ENCODE results near the gene SWAP70. TPM values are rescaled to one million over a fixed set of nuclear protein-coding genes. Genes with fewer than 3 reads are reported as not detected.

SWAP70 gene
- total RNA-seq, 1 donor from 2014 or later: 39.7 TPM

GRCh38 chr11:9677951-9678350, 14.1 kb downstream of the SWAP70 start:
- Mint-ChIP-seq H3K4me3 (ENCODE audit: unreplicated experiment) (no peak overlapping the region), H3K4me1 (ENCODE audit: unreplicated experiment) (peaks cover 32% of the 10 kb centered on the region), H3K9me3 (ENCODE audit: unreplicated experiment) (no peaks in the 10 kb centered on the region), H3K27ac (ENCODE audit: unreplicated experiment) (peak overlapping the region; percentile 67), H3K36me3 (ENCODE audit: unreplicated experiment) (peaks cover 4% of the 10 kb centered on the region), H3K27me3 (ENCODE audit: unreplicated experiment) (no peaks in the 10 kb centered on the region)
- no peak for TF ChIP-seq CTCF (IDR thresholded peaks at IDR 0.05)
- DNase-seq (ENCODE audit: extremely low spot score, unreplicated experiment): no peak

- Mint-ChIP-seq H3K36me3 (ENCODE audit: unreplicated experiment) (peaks cover under 1% of the 10 kb centered on the region), H3K4me1 (ENCODE audit: unreplicated experiment) (peaks cover 29% of the 10 kb centered on the region), H3K4me3 (ENCODE audit: unreplicated experiment) (no peak overlapping the region), H3K27ac (ENCODE audit: unreplicated experiment) (no peak overlapping the region), H3K27me3 (ENCODE audit: unreplicated experiment) (no peaks in the 10 kb centered on the region), H3K9me3 (ENCODE audit: unreplicated experiment) (no peaks in the 10 kb centered on the region)
- TF ChIP-seq CTCF (IDR thresholded peaks at IDR 0.05): no peak
- DNase-seq (ENCODE audit: extremely low spot score, unreplicated experiment): no peak
Measured at GRCh38 chr11:9678576-9678975, 14.7 kb downstream of the SWAP70 start.

DNA sequence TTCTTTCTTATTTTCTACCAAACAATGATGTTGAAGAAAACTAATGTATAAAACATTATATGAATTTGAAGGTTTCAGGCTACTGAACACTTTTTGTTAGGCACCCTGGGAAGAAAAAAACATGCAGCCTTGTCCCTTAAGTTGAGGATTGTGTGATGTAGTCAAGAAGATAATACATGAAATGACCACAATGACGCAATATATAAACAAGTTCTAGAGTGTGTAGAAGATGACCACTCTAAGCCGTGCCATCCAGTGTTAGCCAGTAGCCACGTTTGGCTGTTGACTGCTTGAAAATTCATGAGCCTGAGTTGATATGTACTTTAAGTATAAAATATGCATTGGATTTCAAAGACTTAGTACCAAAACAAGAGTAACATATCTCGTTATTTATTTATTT, 16.2 kb downstream of the SWAP70 start:
- DNase-seq (ENCODE audit: extremely low spot score, unreplicated experiment): no peak
- H3K27ac Mint-ChIP-seq (ENCODE audit: unreplicated experiment): no peak overlapping the region
- H3K4me1 Mint-ChIP-seq (ENCODE audit: unreplicated experiment): peaks cover 26% of the 10 kb centered on the region
- no peak overlapping the region for H3K4me3 Mint-ChIP-seq (ENCODE audit: unreplicated experiment)
- H3K36me3 Mint-ChIP-seq (ENCODE audit: unreplicated experiment): no peaks in the 10 kb centered on the region
- H3K27me3 Mint-ChIP-seq (ENCODE audit: unreplicated experiment): no peaks in the 10 kb centered on the region
- no peaks in the 10 kb centered on the region for H3K9me3 Mint-ChIP-seq (ENCODE audit: unreplicated experiment)
- no peak for TF ChIP-seq CTCF (IDR thresholded peaks at IDR 0.05)

- H3K27me3 Mint-ChIP-seq (ENCODE audit: unreplicated experiment): no peaks in the 10 kb centered on the region
- peaks cover 3% of the 10 kb centered on the region for H3K36me3 Mint-ChIP-seq (ENCODE audit: unreplicated experiment)
- H3K4me1 Mint-ChIP-seq (ENCODE audit: unreplicated experiment): peaks cover 15% of the 10 kb centered on the region
- TF ChIP-seq CTCF (IDR thresholded peaks at IDR 0.05): no peak
- H3K9me3 Mint-ChIP-seq (ENCODE audit: unreplicated experiment): no peaks in the 10 kb centered on the region
- no peak overlapping the region for H3K4me3 Mint-ChIP-seq (ENCODE audit: unreplicated experiment)
- no peak overlapping the region for H3K27ac Mint-ChIP-seq (ENCODE audit: unreplicated experiment)
- DNase-seq (ENCODE audit: extremely low spot score, unreplicated experiment): no peak
Measured at GRCh38 chr11:9681583-9682372, 17.9 kb downstream of the SWAP70 start.

DNA sequence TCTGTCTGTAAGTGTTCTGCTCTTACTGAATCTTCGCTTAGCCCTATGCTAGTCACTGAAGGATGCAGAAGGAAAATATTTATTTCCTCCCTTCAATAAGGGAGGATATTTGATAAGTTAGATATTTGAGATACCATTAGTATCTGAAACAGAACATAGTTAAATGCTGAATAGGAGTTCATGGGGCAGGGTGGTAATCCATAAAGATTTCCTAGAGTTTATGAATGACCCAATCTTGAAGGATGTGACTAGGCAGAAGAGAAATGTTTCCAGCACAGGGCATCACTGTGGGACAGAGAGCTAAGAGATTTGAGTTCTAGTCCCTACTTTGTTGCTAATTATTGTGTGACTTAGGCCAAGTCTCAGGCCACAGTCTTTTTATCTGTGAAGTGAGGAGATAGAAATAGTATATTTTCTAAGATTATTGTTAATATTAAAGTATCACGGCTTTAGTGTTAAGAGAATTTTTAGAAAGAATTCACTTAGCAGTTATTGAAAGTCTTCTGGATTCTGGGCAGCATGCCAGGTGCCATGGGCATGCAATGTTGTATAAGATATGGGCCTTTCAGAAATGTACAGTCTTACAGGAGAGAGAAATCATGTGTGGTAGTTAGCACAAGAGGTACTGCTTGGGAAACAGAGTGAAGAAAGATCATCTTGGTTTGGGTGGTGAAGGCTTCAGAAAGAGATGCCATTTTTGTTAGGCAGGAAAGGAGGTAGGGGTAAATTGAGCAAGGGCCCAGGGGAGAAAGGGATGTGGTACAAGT, 24.0 kb downstream of the SWAP70 start:
- Mint-ChIP-seq H3K36me3 (ENCODE audit: unreplicated experiment) (peaks cover 4% of the 10 kb centered on the region), H3K9me3 (ENCODE audit: unreplicated experiment) (no peaks in the 10 kb centered on the region), H3K27me3 (ENCODE audit: unreplicated experiment) (no peaks in the 10 kb centered on the region), H3K27ac (ENCODE audit: unreplicated experiment) (no peak overlapping the region), H3K4me1 (ENCODE audit: unreplicated experiment) (peaks cover 12% of the 10 kb centered on the region), H3K4me3 (ENCODE audit: unreplicated experiment) (no peak overlapping the region)
- TF ChIP-seq CTCF (IDR thresholded peaks at IDR 0.05): no peak
- no peak for DNase-seq (ENCODE audit: extremely low spot score, unreplicated experiment)
